H1 (cell line): ENCODE measurements around the gene PTRH1. TPM values are rescaled to one million over a fixed set of nuclear protein-coding genes. Genes with fewer than 3 reads are reported as not detected.

ENCODE experiments used
- CTCF ChIA-PET: fragments of 300-600 bp; sonication (Branson Sonifier 250); formaldehyde crosslinking; loops from one replicate; lab custom pipeline; 2021; ENCODE audit not compliant: partially characterized antibody; lab: Charles Lee
- POLR2A ChIA-PET: fragments of 300-600 bp; sonication (Branson Sonifier 250); formaldehyde crosslinking; loops from one replicate; lab custom pipeline; 2021; ENCODE audit warnings: inconsistent platforms; ENCODE audit not compliant: partially characterized antibody; lab: Charles Lee
- DNase-seq, 2 experiments: peaks; one replicate each; pipeline versions ENCODE4 v3.0.0 to v3.0.0-alpha.2; 2010 to 2022; ENCODE audit warnings: low spot score in 2 of 2, low read depth in 1 of 2, mixed read lengths in 1 of 2
- FAIRE-seq: peaks from 2 replicates; lab custom pipeline; 2011; peaks lifted over from hg19 to GRCh38; lab: Jason Lieb, UNC
- H2AFZ ChIP-seq: 2 replicates; pipeline ENCODE4 v1.8.1; 2012; ENCODE audit warnings: low read length, inconsistent platforms
- H2AK5ac ChIP-seq: 2 replicates; pipeline ENCODE4 v1.6.1; 2013; ENCODE audit warnings: low read depth, low read length
- H2BK120ac ChIP-seq: replicated peaks from 2 replicates; pipeline ENCODE3; 2013; ENCODE audit warnings: low read depth, low read length, inconsistent platforms
- H2BK12ac ChIP-seq: 2 replicates; pipeline ENCODE4 v1.6.1; 2013; ENCODE audit warnings: low read depth, low read length
- H2BK15ac ChIP-seq: 2 replicates; pipeline ENCODE4 v1.6.1; 2013; ENCODE audit warnings: low read length
- H2BK20ac ChIP-seq: 2 replicates; pipeline ENCODE4 v1.6.1; 2013; ENCODE audit warnings: low read length
- H2BK5ac ChIP-seq: 2 replicates; pipeline ENCODE4 v1.6.1; 2013; ENCODE audit warnings: low read depth, low read length
- H3K14ac ChIP-seq: 2 replicates; pipeline ENCODE4 v1.6.1; 2013; ENCODE audit warnings: inconsistent platforms; ENCODE audit not compliant: insufficient read length
- H3K18ac ChIP-seq: 2 replicates; pipeline ENCODE4 v1.6.1; 2013; ENCODE audit warnings: low read length; ENCODE audit errors: extremely low read depth
- H3K23ac ChIP-seq: 2 replicates; pipeline ENCODE4 v1.6.1; 2013; ENCODE audit warnings: inconsistent platforms; ENCODE audit not compliant: insufficient read length
- H3K23me2 ChIP-seq: 2 replicates; pipeline ENCODE4 v1.6.1; 2013; ENCODE audit warnings: low read depth, low read length
- H3K27ac ChIP-seq: 2 replicates; pipeline ENCODE4 v1.6.1; 2011; ENCODE audit warnings: low read depth, low read length, inconsistent platforms
- H3K27me3 ChIP-seq, 4 experiments: replicated peaks in 1 of 4; 1 replicate in 1 of 4; 2 replicates in 3 of 4; pipeline versions ENCODE4 v1.6.1 to v1.8.1; 2011 to 2013; ENCODE audit warnings: low read length in 3 of 4, mild to moderate bottlenecking in 3 of 4, inconsistent platforms in 2 of 4, mixed read lengths in 2 of 4, moderate library complexity in 1 of 4; ENCODE audit not compliant: control insufficient read depth in 3 of 4, insufficient read depth in 3 of 4; ENCODE audit errors: extremely low read depth in 1 of 4
- H3K36me3 ChIP-seq, 4 experiments: 2 replicates each; pipeline versions ENCODE4 v1.6.1 to v1.8.1; 2011 to 2013; ENCODE audit warnings: mild to moderate bottlenecking in 4 of 4, low read length in 3 of 4, moderate library complexity in 2 of 4, control low read depth in 1 of 4, inconsistent platforms in 1 of 4; ENCODE audit not compliant: insufficient read depth in 4 of 4, control insufficient read depth in 2 of 4
- H3K4ac ChIP-seq: replicated peaks from 2 replicates; pipeline ENCODE3; 2013; ENCODE audit warnings: low read length, low read depth, mixed read lengths, inconsistent platforms; ENCODE audit not compliant: insufficient read length
- H3K4me1 ChIP-seq, 4 experiments: replicated peaks in 1 of 4; 1 replicate in 1 of 4; 2 replicates in 3 of 4; pipeline versions ENCODE4 v1.6.1 to v1.8.1; 2011 to 2013; ENCODE audit warnings: low read length in 3 of 4, inconsistent platforms in 2 of 4, mixed read lengths in 1 of 4; ENCODE audit not compliant: insufficient read depth in 4 of 4, control insufficient read depth in 3 of 4
- H3K4me2 ChIP-seq, 2 experiments: 2 replicates each; pipeline versions ENCODE4 v1.6.1 to v1.8.1; 2011 to 2013; ENCODE audit warnings: low read depth in 2 of 2, low read length in 2 of 2, control low read depth in 1 of 2, inconsistent platforms in 1 of 2, mild to moderate bottlenecking in 1 of 2; ENCODE audit not compliant: insufficient read depth in 1 of 2
- H3K4me3 ChIP-seq, 4 experiments: fragments of 200-600, 300-600 bp in 1 of 4; sonication (generic), shearing (Covaris generic), sonication (Bioruptor Twin) in 1 of 4; 2 replicates each; pipeline versions ENCODE4 v1.5.1 to v1.8.1; 2011 to 2016; ENCODE audit warnings: low read length in 4 of 4, low read depth in 3 of 4, control low read depth in 2 of 4, inconsistent platforms in 2 of 4, mild to moderate bottlenecking in 2 of 4, mixed read lengths in 1 of 4, moderate library complexity in 1 of 4; ENCODE audit not compliant: insufficient read depth in 2 of 4; ENCODE audit errors: extremely low read depth in 1 of 4
- H3K56ac ChIP-seq: replicated peaks from 2 replicates; pipeline ENCODE3; 2013; ENCODE audit warnings: low read depth, mild to moderate bottlenecking, mixed read lengths, low read length, inconsistent platforms; ENCODE audit not compliant: insufficient read length
- H3K79me1 ChIP-seq: 2 replicates; pipeline ENCODE4 v1.6.1; 2013; ENCODE audit warnings: low read depth, low read length, control low read depth
- H3K79me2 ChIP-seq, 2 experiments: 2 replicates each; pipeline versions ENCODE4 v1.6.1 to v1.8.1; 2012 to 2013; ENCODE audit warnings: low read length in 2 of 2, mild to moderate bottlenecking in 2 of 2, inconsistent platforms in 1 of 2; ENCODE audit not compliant: insufficient read depth in 2 of 2, control insufficient read depth in 1 of 2
- H3K9ac ChIP-seq, 4 experiments: replicated peaks in 1 of 4; 1 replicate in 1 of 4; 2 replicates in 3 of 4; pipeline versions ENCODE4 v1.6.1 to v1.8.1; 2011 to 2013; ENCODE audit warnings: low read depth in 3 of 4, low read length in 3 of 4, control low read depth in 2 of 4, mild to moderate bottlenecking in 2 of 4, moderate library complexity in 2 of 4, inconsistent platforms in 1 of 4; ENCODE audit errors: extremely low read depth in 1 of 4
- H3K9me3 ChIP-seq, 2 experiments: 2 replicates each; pipeline versions ENCODE4 v1.6.1 to v1.8.1; 2012 to 2013; ENCODE audit warnings: mild to moderate bottlenecking in 2 of 2, moderate library complexity in 2 of 2, control low read depth in 1 of 2, inconsistent platforms in 1 of 2, low read depth in 1 of 2, low read length in 1 of 2, mixed read lengths in 1 of 2; ENCODE audit not compliant: insufficient read depth in 2 of 2
- H4K20me1 ChIP-seq, 2 experiments: replicated peaks in 1 of 2; 2 replicates each; pipeline versions ENCODE3 to v1.8.1; 2011 to 2013; ENCODE audit warnings: inconsistent platforms in 2 of 2, low read length in 2 of 2, mild to moderate bottlenecking in 1 of 2; ENCODE audit not compliant: insufficient read depth in 2 of 2, control insufficient read depth in 1 of 2
- H4K5ac ChIP-seq: 2 replicates; pipeline ENCODE4 v1.6.1; 2013; ENCODE audit warnings: low read length, low read depth, mixed read lengths, inconsistent platforms; ENCODE audit not compliant: insufficient read length
- H4K8ac ChIP-seq: 2 replicates; pipeline ENCODE4 v1.8.0; 2013; ENCODE audit warnings: mild to moderate bottlenecking, moderate library complexity, low read length, inconsistent platforms; ENCODE audit not compliant: insufficient read depth; ENCODE audit errors: extremely low read depth
- H4K91ac ChIP-seq: replicated peaks from 2 replicates; pipeline ENCODE3; 2013; ENCODE audit warnings: low read length, mixed read lengths, inconsistent platforms; ENCODE audit not compliant: insufficient read length
- ASH2L ChIP-seq: fragments of 200-600, 300-600 bp; sonication (generic); IDR thresholded peaks from one replicate; pipeline ENCODE4 v1.7.1; 2017; ENCODE audit warnings: low read length
- CEBPB ChIP-seq: IDR thresholded peaks from 2 replicates; pipeline ENCODE4 v1.6.1; 2012; ENCODE audit warnings: low read depth, low read length
- CTBP2 ChIP-seq: IDR thresholded peaks from 2 replicates; pipeline ENCODE4 v1.7.0; 2011; ENCODE audit warnings: borderline replicate concordance, mild to moderate bottlenecking, moderate library complexity, mixed read lengths, low read length; ENCODE audit not compliant: insufficient read depth, insufficient read length
- HDAC6 ChIP-seq: IDR thresholded peaks from one replicate; pipeline ENCODE4 v1.7.1; 2012; ENCODE audit warnings: low read depth, mild to moderate bottlenecking, inconsistent platforms, low read length, moderate library complexity
- KDM5A ChIP-seq: fragments of 200-600 bp; IDR thresholded peaks from 2 replicates; pipeline ENCODE4 v1.7.1; 2012; ENCODE audit warnings: mild to moderate bottlenecking, low read length, inconsistent platforms, mixed read lengths
- POLR2AphosphoS5 ChIP-seq: IDR thresholded peaks from 2 replicates; pipeline ENCODE4 v1.6.1; 2011; ENCODE audit warnings: low read depth, low read length
- RBBP5 ChIP-seq: IDR thresholded peaks from 2 replicates; pipeline ENCODE4 v1.7.1; 2012; ENCODE audit warnings: low read depth, mild to moderate bottlenecking, inconsistent platforms, low read length, moderate library complexity, borderline replicate concordance
- ZNF274 ChIP-seq: IDR thresholded peaks from 2 replicates; pipeline ENCODE4 v1.7.0; 2012; ENCODE audit warnings: low read length, borderline replicate concordance; ENCODE audit errors: extremely low read depth
- WGBS, 2 experiments: shearing (Covaris generic) in 1 of 2; methylation state at CpG; one replicate each; pipeline versions ENCODE4 v1.1.6 to v1.1.7; 2013 to 2015; ENCODE audit warnings: low lambda C conversion rate in 2 of 2, mixed read lengths in 2 of 2, inconsistent platforms in 1 of 2, low coverage in 1 of 2, missing lambda C conversion rate in 1 of 2; ENCODE audit not compliant: insufficient replicate concordance in 2 of 2, insufficient coverage in 1 of 2, insufficient read length in 1 of 2; ENCODE audit errors: extremely low coverage in 1 of 2, missing lambda C conversion rate in 1 of 2; 5-methylcytosine and 5-hydroxymethylcytosine counted together
- polyA plus RNA-seq, 7 experiments: library from polyadenylated mRNA; depleted of rRNA in 3 of 7; stranded (reverse) in 5 of 7; unstranded in 2 of 7; fragments of >200 nt in 5 of 7; fragments of 200-250 nt in 2 of 7; gene quantifications; 1 replicate in 5 of 7; 2 replicates in 1 of 7; 4 replicates in 1 of 7; pipeline versions ENCODE4 v1.2.1 to v1.2.3, GENCODE V29; 2011 to 2013; ENCODE audit warnings: missing spikeins in 2 of 7, mixed read lengths in 2 of 7
- total RNA-seq: library from RNA; stranded (reverse); fragmentation: NEBNext Ultra II Directional; extraction: Animal tissue kit (Norgen Biotek cat#: 25700); gene quantifications from 2 replicates; pipeline ENCODE4 v1.2.1, GENCODE V29; 2021
- TF ChIP-seq, protein P1 (sequence below): IDR thresholded peaks from 2 replicates; pipeline ENCODE4 v1.6.1; 2012; ENCODE audit warnings: inconsistent platforms
- TF ChIP-seq, protein P2 (sequence below): IDR thresholded peaks from 2 replicates; pipeline ENCODE4 v1.6.1; 2011; ENCODE audit warnings: low read depth, mild to moderate bottlenecking, low read length; ENCODE audit not compliant: insufficient read depth
- TF ChIP-seq, protein P3 (sequence below): IDR thresholded peaks from 2 replicates; pipeline ENCODE4 v1.6.1; 2012; ENCODE audit warnings: inconsistent platforms

The PTRH1 gene
- total and polyA plus RNA-seq, 2 of the 8 experiments (the other 6 are each of a cell fraction or from before 2014, with no cell fraction given), result 11.1 to 19.8 TPM

DNA sequence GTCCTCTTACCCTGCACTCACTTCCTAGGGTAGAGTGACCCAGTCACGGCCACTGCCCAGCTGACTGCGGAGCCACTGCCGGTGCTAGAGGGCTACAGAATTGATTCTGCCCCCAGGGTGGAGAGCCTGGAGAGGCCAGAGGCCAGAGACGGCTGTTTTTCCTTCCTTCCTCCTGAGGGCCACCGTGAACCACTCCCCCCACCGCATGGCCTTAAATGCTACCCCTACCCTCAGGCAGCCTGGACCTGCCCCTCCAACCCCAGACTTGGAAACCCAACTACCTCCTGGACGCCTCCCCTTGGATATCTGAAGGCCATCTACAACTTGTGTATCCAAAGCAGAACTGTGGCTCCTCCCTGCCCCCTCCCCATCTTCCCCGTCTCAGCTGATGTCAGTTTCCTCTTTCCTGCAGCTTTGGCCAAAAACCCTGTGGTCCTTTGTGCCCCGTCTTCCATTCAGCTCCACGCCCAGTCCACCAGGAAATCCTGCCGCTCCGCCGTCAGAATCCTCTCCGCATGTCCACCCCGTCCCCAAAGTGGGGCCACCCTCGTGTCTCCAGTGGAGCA is 46.7 kb upstream of the PTRH1 start:
- no peak overlapping the region for H3K23ac ChIP-seq
- 0 out of 4 replicates have a peak overlapping the region, but pooled peaks of 1 of the 2 experiments have one; percentile 32 for H3K4me2 ChIP-seq
- H3K27ac ChIP-seq, result no peak overlapping the region
- no peak overlapping the region for H2BK120ac ChIP-seq
- H3K9me3 ChIP-seq, result no peaks in the 10 kb centered on the region
- no peak overlapping the region for H2BK5ac ChIP-seq
- H2AFZ ChIP-seq, result peak overlapping the region; percentile 68; the same call in 1 of the 2 replicates
- H4K91ac ChIP-seq, result peak overlapping the region; percentile 4
- no peaks in the 10 kb centered on the region for H3K23me2 ChIP-seq
- H4K5ac ChIP-seq, result no peak overlapping the region
- CTCF ChIA-PET, result interaction anchor here (0.7 to 14.6 kb wide), 11 partner anchors 7 to 116 kb away, joined by 3 to 227 read pairs (median 4); partner anchors contain the start of genes CDK9 and SH2D3C
- no peak overlapping the region for H3K56ac ChIP-seq
- no peak overlapping the region for H3K4ac ChIP-seq
- H3K4me3 ChIP-seq, result no peak overlapping the region
- peak overlapping the region; percentile 88; the same call in 1 of the 2 replicates for H2BK15ac ChIP-seq
- H3K14ac ChIP-seq, result no peak overlapping the region
- no peak for FAIRE-seq
- no peaks in the 10 kb centered on the region for H3K79me2 ChIP-seq
- 0 out of 2 replicates have a peak overlapping the region, but pooled peaks have one; percentile 19 for H4K8ac ChIP-seq
- H4K20me1 ChIP-seq, result no peaks in the 10 kb centered on the region
- no peak overlapping the region for H3K9ac ChIP-seq
- WGBS, 2 experiments, result 82% methylated on average over 16 of the region's 16 CpGs; no CpG with 5 or more reads in 1 of the 2 experiments
- peaks cover 0 to 18% (median 14%) of the 10 kb centered on the region in 4 experiments; a peak in 6 of 7 replicates for H3K4me1 ChIP-seq
- H3K36me3 ChIP-seq, result no peaks in the 10 kb centered on the region
- peak overlapping the region; percentile 48 for H3K18ac ChIP-seq
- H2AK5ac ChIP-seq, result no peak overlapping the region
- H2BK20ac ChIP-seq, result no peak overlapping the region
- DNase-seq, result no peak
- peak overlapping the region; percentile 55; the same call in 1 of the 2 replicates for H2BK12ac ChIP-seq
- H3K27me3 ChIP-seq, result no peaks in the 10 kb centered on the region
- no peaks in the 10 kb centered on the region for H3K79me1 ChIP-seq
- POLR2A ChIA-PET, result interaction anchor here (1.0 to 1.6 kb wide), 4 partner anchors 11 to 309 kb away, joined by 3 to 5 read pairs (median 4); no protein-coding TSS in a partner anchor
- TF ChIP-seq ZNF274, result no peak
- TF ChIP-seq, protein P1, sequence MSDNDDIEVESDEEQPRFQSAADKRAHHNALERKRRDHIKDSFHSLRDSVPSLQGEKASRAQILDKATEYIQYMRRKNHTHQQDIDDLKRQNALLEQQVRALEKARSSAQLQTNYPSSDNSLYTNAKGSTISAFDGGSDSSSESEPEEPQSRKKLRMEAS, result no peak
- TF ChIP-seq CTBP2, result no peak
- no peak for TF ChIP-seq ASH2L
- no peak for TF ChIP-seq CEBPB
- TF ChIP-seq, protein P2, sequence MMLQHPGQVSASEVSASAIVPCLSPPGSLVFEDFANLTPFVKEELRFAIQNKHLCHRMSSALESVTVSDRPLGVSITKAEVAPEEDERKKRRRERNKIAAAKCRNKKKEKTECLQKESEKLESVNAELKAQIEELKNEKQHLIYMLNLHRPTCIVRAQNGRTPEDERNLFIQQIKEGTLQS, result no peak
- TF ChIP-seq, protein P3, sequence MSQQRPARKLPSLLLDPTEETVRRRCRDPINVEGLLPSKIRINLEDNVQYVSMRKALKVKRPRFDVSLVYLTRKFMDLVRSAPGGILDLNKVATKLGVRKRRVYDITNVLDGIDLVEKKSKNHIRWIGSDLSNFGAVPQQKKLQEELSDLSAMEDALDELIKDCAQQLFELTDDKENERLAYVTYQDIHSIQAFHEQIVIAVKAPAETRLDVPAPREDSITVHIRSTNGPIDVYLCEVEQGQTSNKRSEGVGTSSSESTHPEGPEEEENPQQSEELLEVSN, result no peak
- TF ChIP-seq HDAC6, result no peak
- TF ChIP-seq POLR2AphosphoS5, result no peak
- TF ChIP-seq RBBP5, result no peak
- no peak for TF ChIP-seq KDM5A
